G401.6 (cell line): ENCODE measurements around the gene RGS9BP.
"Not testable (repeated sequence)": the region's sequence is repeated elsewhere in the genome, so short reads cannot be mapped to it uniquely, and the experiment has no call there.

Source experiments
- FAIRE-seq: peaks from 2 replicates; lab custom pipeline; 2012; peaks lifted over from hg19 to GRCh38; lab: Jason Lieb, UNC

Gene RGS9BP

GRCh38 chr19:32672841-32673240 lies 2.8 kb upstream of the RGS9BP start:
- FAIRE-seq = no peak

- no peak for FAIRE-seq
Observed at GRCh38 chr19:32673573-32673972, 2.1 kb upstream of the RGS9BP start.

GRCh38 chr19:32674153-32674930 lies 1.3 kb upstream of the RGS9BP start:
- no peak for FAIRE-seq

- FAIRE-seq = peak; percentile 98
Observed at GRCh38 chr19:32674931-32675719, 523 bp upstream of the RGS9BP start, which contains the start of gene ANKRD27. ANKRD27 (minus strand) TSS chr19:32675180; CDS start chr19:32659015, 16,165 bp downstream.

GRCh38 chr19:32676186-32676894 lies 692 bp downstream of the RGS9BP start:
- no peak for FAIRE-seq

- FAIRE-seq = no peak
Observed at GRCh38 chr19:32676895-32677359, 1.3 kb downstream of the RGS9BP start.

GRCh38 chr19:32677657-32678056 lies 2.0 kb downstream of the RGS9BP start:
- peak; percentile 97 for FAIRE-seq

- FAIRE-seq = no peak
Observed at GRCh38 chr19:32680986-32681385, 5.3 kb downstream of the RGS9BP start.

GRCh38 chr19:32682317-32682716 lies 6.7 kb downstream of the RGS9BP start:
- FAIRE-seq = no peak

GRCh38 chr19:32686847-32687475 lies 11.3 kb downstream of the RGS9BP start:
- no peak for FAIRE-seq

GRCh38 chr19:32687681-32688080 lies 12.0 kb downstream of the RGS9BP start:
- no peak for FAIRE-seq

- no peak for FAIRE-seq
Observed at GRCh38 chr19:32688311-32688710, 12.7 kb downstream of the RGS9BP start.

GRCh38 chr19:32691291-32691951 lies 15.8 kb downstream of the RGS9BP start, which contains the start of gene NUDT19:
NUDT19 (plus strand) TSS chr19:32691821; CDS start chr19:32691961, 140 bp downstream.
- FAIRE-seq = no peak

- no peak for FAIRE-seq
Observed at GRCh38 chr19:32691952-32692726, 16.5 kb downstream of the RGS9BP start.

- FAIRE-seq = no peak
Observed at GRCh38 chr19:32692727-32693061, 17.0 kb downstream of the RGS9BP start.

GRCh38 chr19:32693151-32694108 lies 17.8 kb downstream of the RGS9BP start:
- not testable (repeated sequence) for FAIRE-seq

- not testable (repeated sequence) for FAIRE-seq
Observed at GRCh38 chr19:32694316-32694715, 18.7 kb downstream of the RGS9BP start.

- not testable (repeated sequence) for FAIRE-seq
Observed at GRCh38 chr19:32694851-32695250, 19.2 kb downstream of the RGS9BP start.

- FAIRE-seq = not testable (repeated sequence)
Observed at GRCh38 chr19:32695506-32695905, 19.9 kb downstream of the RGS9BP start.
